GM19467 (cell line): ENCODE measurements around the gene TTLL12.

Experiments used
- ATAC-seq: cut with Tn5 transposase; IDR thresholded peaks from one replicate; pipeline ENCODE4 v1.9.1; 2021; ENCODE audit warnings: mild to moderate bottlenecking, moderate library complexity; ENCODE audit not compliant: unreplicated experiment

Gene TTLL12

GRCh38 chr22:43174941-43175531 is 11.9 kb downstream of the TTLL12 start:
- ATAC-seq: no peak

GRCh38 chr22:43173976-43174720 is 12.8 kb downstream of the TTLL12 start:
- ATAC-seq: no peak

GRCh38 chr22:43173566-43173965 is 13.4 kb downstream of the TTLL12 start:
- no peak for ATAC-seq

- no peak for ATAC-seq
These were observed 14.7 kb downstream of the TTLL12 start for GRCh38 chr22:43172191-43172590.

- no peak for ATAC-seq
These were observed 15.3 kb downstream of the TTLL12 start for GRCh38 chr22:43171607-43172006.

- ATAC-seq: no peak
These were observed 15.9 kb downstream of the TTLL12 start for GRCh38 chr22:43171019-43171491.

- no peak for ATAC-seq
These were observed 16.8 kb downstream of the TTLL12 start for GRCh38 chr22:43170131-43170480.

- no peak for ATAC-seq
These were observed 17.4 kb downstream of the TTLL12 start for GRCh38 chr22:43169310-43170130.

GRCh38 chr22:43168471-43169309 is 18.2 kb downstream of the TTLL12 start:
- ATAC-seq: no peak

- no peak for ATAC-seq
These were observed 19.8 kb downstream of the TTLL12 start for GRCh38 chr22:43167001-43167589.

GRCh38 chr22:43166132-43166930 is 20.6 kb downstream of the TTLL12 start:
- no peak for ATAC-seq

- no peak for ATAC-seq
These were observed 22.3 kb downstream of the TTLL12 start for GRCh38 chr22:43164636-43165035.

GRCh38 chr22:43163241-43163795 is 23.6 kb downstream of the TTLL12 start:
- no peak for ATAC-seq

GRCh38 chr22:43162412-43163150 is 24.4 kb downstream of the TTLL12 start:
- ATAC-seq: no peak

GRCh38 chr22:43160497-43161126 is 26.3 kb downstream of the TTLL12 start:
- no peak for ATAC-seq

GRCh38 chr22:43159484-43160178 is 27.3 kb downstream of the TTLL12 start:
- no peak for ATAC-seq

- ATAC-seq: no peak
These were observed 28.0 kb downstream of the TTLL12 start for GRCh38 chr22:43158778-43159483.
